ENCODE measurements around the gene PTPRB.
A peak's percentile ranks its signal among the peaks of the same experiment; 100 is the strongest.

PTPRB gene

GRCh38 chr12:70557583-70558191, 79.5 kb downstream of the PTPRB start:
- no peak for TF ChIP-seq CTCF (IDR thresholded peaks at IDR 0.05; ENCODE audit: low read depth, low read length)
- no peak overlapping the region for H3K4me3 ChIP-seq (replicated peaks in 1 of 2; ENCODE audit: low read depth in 2 of 2, low read length in 2 of 2)
- no peak for DNase-seq (ENCODE audit: low read depth in 2 of 2)

DNA sequence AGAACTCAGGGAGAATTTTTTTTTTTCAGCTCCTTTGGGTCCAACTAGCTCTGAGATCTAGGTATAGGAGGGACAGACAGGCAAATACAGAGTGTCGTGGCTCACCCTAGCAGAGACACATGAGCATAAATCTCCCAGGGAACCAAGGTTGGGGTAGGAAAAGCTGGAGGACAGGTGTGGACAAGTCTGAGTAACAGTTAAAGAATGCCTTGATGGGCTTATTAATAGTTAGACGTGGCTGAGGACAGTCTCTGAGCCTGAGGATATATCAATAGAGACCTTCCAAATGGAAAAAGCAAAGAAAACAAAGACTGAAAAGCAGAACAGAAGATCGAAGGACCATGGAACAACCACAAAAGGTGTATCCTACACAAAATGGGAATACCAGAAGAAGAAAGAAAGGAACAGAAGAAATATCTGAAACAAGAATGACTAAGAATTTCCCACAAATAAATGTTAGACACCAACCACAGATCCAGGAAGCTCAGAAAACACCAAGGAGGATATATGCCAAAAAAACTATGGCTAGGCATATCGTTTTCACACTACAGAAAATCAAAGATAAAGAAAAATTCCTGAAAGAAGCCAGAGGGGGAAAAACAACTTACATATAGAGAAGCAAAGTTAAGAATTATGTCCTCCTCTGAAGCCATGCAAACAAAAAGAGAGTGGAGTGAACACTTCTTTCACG, 80.9 kb downstream of the PTPRB start:
- peak in 1 of 2 donors; percentile 51 for DNase-seq (ENCODE audit: low read depth in 2 of 2)
- no peak overlapping the region for H3K4me3 ChIP-seq (replicated peaks in 1 of 2; ENCODE audit: low read depth in 2 of 2, low read length in 2 of 2)
- no peak for TF ChIP-seq CTCF (IDR thresholded peaks at IDR 0.05; ENCODE audit: low read depth, low read length)

- no peak overlapping the region for H3K4me3 ChIP-seq (replicated peaks in 1 of 2; ENCODE audit: low read depth in 2 of 2, low read length in 2 of 2)
- DNase-seq (ENCODE audit: low read depth in 2 of 2) = no peak
- TF ChIP-seq CTCF (IDR thresholded peaks at IDR 0.05; ENCODE audit: low read depth, low read length) = no peak
Measured at GRCh38 chr12:70555081-70555480, 82.1 kb downstream of the PTPRB start.

DNA sequence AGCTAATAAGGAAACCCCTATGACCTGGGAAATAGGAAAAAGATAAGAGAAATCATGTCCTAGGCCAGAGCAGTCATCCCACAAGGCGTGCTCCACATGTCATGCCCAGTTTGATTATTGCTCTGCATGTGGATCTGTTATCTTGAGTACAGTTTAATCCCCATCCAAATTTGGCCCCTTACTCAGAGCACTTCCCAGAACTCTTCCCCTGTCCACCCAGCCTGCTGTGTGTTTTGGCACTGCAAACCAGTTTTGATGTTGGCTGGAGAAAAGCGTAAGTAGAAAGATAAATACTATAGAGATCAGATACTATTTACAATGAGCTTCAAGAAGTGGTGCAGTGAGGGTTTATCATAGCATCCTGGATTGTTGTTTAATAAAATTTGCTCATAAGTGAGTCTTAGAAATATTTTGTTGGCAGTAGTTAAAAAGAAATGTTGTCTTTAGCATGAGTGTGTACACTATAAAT, 83.8 kb downstream of the PTPRB start:
- DNase-seq (ENCODE audit: low read depth in 2 of 2) = peak in 1 of 2 donors; percentile 74
- H3K4me3 ChIP-seq (replicated peaks in 1 of 2; ENCODE audit: low read depth in 2 of 2, low read length in 2 of 2) = no peak overlapping the region
- no peak for TF ChIP-seq CTCF (IDR thresholded peaks at IDR 0.05; ENCODE audit: low read depth, low read length)

- no peak for TF ChIP-seq CTCF (IDR thresholded peaks at IDR 0.05; ENCODE audit: low read depth, low read length)
- no peak for DNase-seq (ENCODE audit: low read depth in 2 of 2)
- H3K4me3 ChIP-seq (replicated peaks in 1 of 2; ENCODE audit: low read depth in 2 of 2, low read length in 2 of 2) = no peak overlapping the region
Measured at GRCh38 chr12:70551731-70552130, 85.5 kb downstream of the PTPRB start.

DNA sequence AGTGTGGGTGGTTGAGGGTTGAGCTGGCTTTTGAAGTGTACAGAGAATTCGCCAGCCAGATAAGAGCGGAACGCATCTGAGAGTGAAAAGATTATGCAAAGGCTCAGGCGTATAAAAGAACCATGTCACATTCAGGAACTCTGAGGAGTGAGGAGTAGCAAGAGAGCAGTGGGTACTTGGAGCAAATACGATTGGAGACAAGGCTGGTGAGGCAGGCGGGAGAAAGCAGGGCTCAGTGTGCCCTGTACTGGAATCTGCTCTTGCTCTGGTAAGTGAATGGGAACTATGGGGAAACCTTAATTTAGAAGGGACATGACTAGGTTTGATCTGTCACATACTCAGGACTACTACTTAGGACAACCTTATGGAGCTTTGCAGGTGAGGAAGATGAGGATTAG, 87.0 kb downstream of the PTPRB start:
- no peak for TF ChIP-seq CTCF (IDR thresholded peaks at IDR 0.05; ENCODE audit: low read depth, low read length)
- no peak for DNase-seq (ENCODE audit: low read depth in 2 of 2)
- no peak overlapping the region for H3K4me3 ChIP-seq (replicated peaks in 1 of 2; ENCODE audit: low read depth in 2 of 2, low read length in 2 of 2)
